ENCODE data around the gene ELK4. TPM values are rescaled to one million over a fixed set of nuclear protein-coding genes. Genes with fewer than 3 reads are reported as not detected.

Gene ELK4
- total and polyA plus RNA-seq, 2 of the 8 experiments (the other 6 are each of a cell fraction or from before 2014, with no cell fraction given): 2.9 to 26.3 TPM

DNA sequence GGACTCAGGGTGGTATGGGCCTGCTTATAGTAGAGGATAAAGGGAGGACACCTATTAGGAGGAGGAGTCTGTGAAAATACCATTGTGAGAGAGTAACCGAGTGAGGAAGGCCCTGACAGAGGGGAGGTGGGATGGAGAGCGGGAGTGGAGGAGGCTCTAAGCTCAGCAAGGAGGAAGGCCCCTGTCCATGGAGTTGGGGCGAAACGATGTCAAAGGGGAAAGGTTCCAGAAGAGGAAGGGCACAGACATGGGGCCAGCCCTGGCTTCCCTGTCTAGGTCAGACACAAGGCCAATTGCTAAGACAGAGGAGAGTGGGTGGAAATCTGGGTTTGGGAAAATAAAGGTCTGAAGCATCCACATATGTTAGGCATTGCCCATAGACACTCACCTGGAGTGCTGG lies 44.2 kb downstream of the ELK4 start:
- Histone ChIP-seq H4K5ac (ENCODE audit: insufficient read length, low read depth, low read length) (no peak overlapping the region), H2BK12ac (ENCODE audit: low read depth, low read length) (no peak overlapping the region), H3K79me2 (ENCODE audit: control insufficient read depth in 1 of 2, insufficient read depth in 2 of 2, low read length in 2 of 2) (no peaks in the 10 kb centered on the region), H3K4me2 (ENCODE audit: insufficient read depth in 1 of 2, low read depth in 2 of 2, low read length in 2 of 2) (no peak overlapping the region), H3K23ac (ENCODE audit: insufficient read length) (no peak overlapping the region), H3K4ac (replicated peaks; ENCODE audit: insufficient read length, low read depth, low read length) (no peak overlapping the region), H3K4me3 (ENCODE audit: extremely low read depth in 1 of 4, insufficient read depth in 2 of 4, low read depth in 3 of 4, low read length in 4 of 4) (no peak overlapping the region), H2AK5ac (ENCODE audit: low read depth, low read length) (no peak overlapping the region), H3K9me3 (ENCODE audit: insufficient read depth in 2 of 2, low read depth in 1 of 2, low read length in 1 of 2) (no peaks in the 10 kb centered on the region), H2BK15ac (ENCODE audit: low read length) (no peak overlapping the region), H3K4me1 (replicated peaks in 1 of 4; ENCODE audit: control insufficient read depth in 3 of 4, insufficient read depth in 4 of 4, low read length in 3 of 4) (peaks cover 0 to 5% (median 3%) of the 10 kb centered on the region in 4 experiments; a peak in 4 of 7 replicates), H3K23me2 (ENCODE audit: low read depth, low read length) (peaks cover 1% of the 10 kb centered on the region; the same call in 1 of the 2 replicates), H2BK20ac (ENCODE audit: low read length) (no peak overlapping the region), H4K91ac (replicated peaks; ENCODE audit: insufficient read length, low read length) (no peak overlapping the region), H3K36me3 (ENCODE audit: control insufficient read depth in 2 of 4, insufficient read depth in 4 of 4, low read length in 3 of 4) (no peaks in the 10 kb centered on the region), H3K14ac (ENCODE audit: insufficient read length) (no peak overlapping the region), H3K27ac (ENCODE audit: low read depth, low read length) (no peak overlapping the region), H3K56ac (replicated peaks; ENCODE audit: insufficient read length, low read depth, low read length) (no peak overlapping the region), H2BK5ac (ENCODE audit: low read depth, low read length) (no peak overlapping the region), H3K79me1 (ENCODE audit: low read depth, low read length) (no peaks in the 10 kb centered on the region), H3K9ac (replicated peaks in 1 of 4; ENCODE audit: extremely low read depth in 1 of 4, low read depth in 3 of 4, low read length in 3 of 4) (no peak overlapping the region), H4K8ac (ENCODE audit: extremely low read depth, insufficient read depth, low read length) (no peak overlapping the region), H2BK120ac (replicated peaks; ENCODE audit: low read depth, low read length) (no peak overlapping the region), H4K20me1 (replicated peaks in 1 of 2; ENCODE audit: control insufficient read depth in 1 of 2, insufficient read depth in 2 of 2, low read length in 2 of 2) (no peaks in the 10 kb centered on the region), H3K27me3 (replicated peaks in 1 of 4; ENCODE audit: control insufficient read depth in 3 of 4, extremely low read depth in 1 of 4, insufficient read depth in 3 of 4, low read length in 3 of 4) (peaks cover 0 to 2% (median 0%) of the 10 kb centered on the region in 4 experiments; a peak in 1 of 7 replicates), H2AFZ (ENCODE audit: low read length) (no peak overlapping the region), H3K18ac (ENCODE audit: extremely low read depth, low read length) (no peak overlapping the region)
- TF ChIP-seq SIX5 (IDR thresholded peaks at IDR 0.05; ENCODE audit: low read depth, low read length): no peak
- TF ChIP-seq KDM5A (IDR thresholded peaks at IDR 0.05; ENCODE audit: low read length): no peak
- TF ChIP-seq ZNF274 (IDR thresholded peaks at IDR 0.05; ENCODE audit: borderline replicate concordance, extremely low read depth, low read length): no peak
- no peak for TF ChIP-seq RXRA (IDR thresholded peaks at IDR 0.05; ENCODE audit: insufficient read depth, low read depth, low read length)
- no peak for TF ChIP-seq SRF (IDR thresholded peaks at IDR 0.05; ENCODE audit: low read depth, low read length)
- TF ChIP-seq NRF1 (IDR thresholded peaks at IDR 0.05; ENCODE audit: low read depth, low read length): no peak
- TF ChIP-seq PHF8 (conservative IDR thresholded peaks at IDR 0.05; ENCODE audit: low read depth, low read length): no peak
- TF ChIP-seq YY1 (IDR thresholded peaks at IDR 0.05; ENCODE audit: low read depth, low read length): no peak
- TF ChIP-seq HDAC2 (IDR thresholded peaks at IDR 0.05; ENCODE audit: borderline replicate concordance in 1 of 2, low read depth in 2 of 2, low read length in 2 of 2): no peak
- no peak for TF ChIP-seq ASH2L (IDR thresholded peaks at IDR 0.05; ENCODE audit: low read length)
- TF ChIP-seq KDM1A (IDR thresholded peaks at IDR 0.05; ENCODE audit: borderline replicate concordance, low read length): no peak
- TF ChIP-seq TEAD4 (IDR thresholded peaks at IDR 0.05; ENCODE audit: low read depth, low read length): no peak
- no peak for TF ChIP-seq JUN (IDR thresholded peaks at IDR 0.05; ENCODE audit: low read depth, low read length)
- ChIA-PET POLR2A (ENCODE audit: partially characterized antibody) (interaction anchor here (1.7 to 1.8 kb wide), 2 partner anchors 18 to 43 kb away, joined by 5 to 18 read pairs; partner anchors contain the start of gene ELK4), CTCF (ENCODE audit: partially characterized antibody) (interaction anchor here (0.7 to 15.6 kb wide), 20 partner anchors 9 to 262 kb away, joined by 3 to 322 read pairs (median 8); partner anchors contain the start of gene ELK4)
- DNase-seq (ENCODE audit: low read depth in 1 of 2, low spot score in 2 of 2) (no peak), FAIRE-seq (no peak)
- WGBS, 2 experiments (ENCODE audit: extremely low coverage in 1 of 2, insufficient coverage in 1 of 2, insufficient read length in 1 of 2, insufficient replicate concordance in 2 of 2, low coverage in 1 of 2, low lambda C conversion rate in 2 of 2, missing lambda C conversion rate in 1 of 2): 84% methylated on average over 4 of the region's 4 CpGs; no CpG with 5 or more reads in 1 of the 2 experiments
